GM12874 (cell line): ENCODE data around the gene DNA2.

Experiments
- CTCF ChIP-seq: IDR thresholded peaks from 2 replicates; pipeline ENCODE4 v1.5.1; 2011; ENCODE audit warnings: low read depth, mild to moderate bottlenecking, control low read depth, low read length, moderate library complexity; ENCODE audit not compliant: insufficient read depth

Gene DNA2

GRCh38 chr10:68470300-68470699 is 1.5 kb downstream of the DNA2 start:
- TF ChIP-seq CTCF = no peak

- no peak for TF ChIP-seq CTCF
These were observed 1.9 kb downstream of the DNA2 start for GRCh38 chr10:68469838-68470237.

- no peak for TF ChIP-seq CTCF
These were observed 8.2 kb downstream of the DNA2 start for GRCh38 chr10:68463365-68464093.

GRCh38 chr10:68462536-68462935 is 9.2 kb downstream of the DNA2 start:
- TF ChIP-seq CTCF = no peak

GRCh38 chr10:68461032-68461431 is 10.7 kb downstream of the DNA2 start:
- no peak for TF ChIP-seq CTCF

- TF ChIP-seq CTCF = no peak
These were observed 25.6 kb downstream of the DNA2 start for GRCh38 chr10:68446179-68446578.

GRCh38 chr10:68442971-68443370 is 28.8 kb downstream of the DNA2 start:
- no peak for TF ChIP-seq CTCF
